HepG2 (cell line): Measurements from ENCODE around the gene MCRIP2. TPM values are rescaled to one million over a fixed set of nuclear protein-coding genes. Genes with fewer than 3 reads are reported as not detected.

ENCODE experiments used
- AKNA ChIP-seq: sonication (generic); formaldehyde crosslinking; IDR thresholded peaks from 2 replicates; pipeline ENCODE4 v1.4.0; 2020; ENCODE audit warnings: missing genetic modification reagents, borderline replicate concordance
- CREM ChIP-seq, 2 experiments: sonication (generic) in 1 of 2; formaldehyde crosslinking in 1 of 2; IDR thresholded peaks; 2 replicates each; pipeline versions ENCODE4 v1.4.0 to v1.6.1; 2016 to 2020; ENCODE audit warnings: antibody characterized with exemption in 1 of 2, mild to moderate bottlenecking in 1 of 2, missing genetic modification reagents in 1 of 2
- ETV6 ChIP-seq: sonication (generic); formaldehyde crosslinking; conservative IDR thresholded peaks from 2 replicates; pipeline ENCODE4 v1.4.0; 2020; ENCODE audit warnings: missing genetic modification reagents
- HDAC2 ChIP-seq: sonication (generic); formaldehyde crosslinking; IDR thresholded peaks from 2 replicates; pipeline ENCODE4 v1.4.0; 2020; ENCODE audit warnings: missing genetic modification reagents
- MBD4 ChIP-seq: IDR thresholded peaks from 2 replicates; pipeline ENCODE4 v1.6.1; 2012; ENCODE audit warnings: low read length, inconsistent platforms, borderline replicate concordance
- MEIS1 ChIP-seq: sonication (generic); formaldehyde crosslinking; IDR thresholded peaks from 2 replicates; pipeline ENCODE4 v1.9.0; 2021; ENCODE audit warnings: mild to moderate bottlenecking, missing genetic modification reagents, moderate library complexity, borderline replicate concordance
- NFE2L2 ChIP-seq: fragments of 150-350 bp; IDR thresholded peaks from 2 replicates; pipeline ENCODE4 v1.6.1; 2014; ENCODE audit warnings: low read length
- PHF20 ChIP-seq: sonication (generic); formaldehyde crosslinking; IDR thresholded peaks from 2 replicates; pipeline ENCODE4 v1.5.0; 2020; ENCODE audit warnings: mild to moderate bottlenecking, missing genetic modification reagents
- RBM39 ChIP-seq: fragments of 200-400 bp; formaldehyde crosslinking; IDR thresholded peaks from one replicate; pipeline ENCODE4 v1.6.1; 2018; ENCODE audit warnings: antibody characterized with exemption, mild to moderate bottlenecking, low read depth, low read length; ENCODE audit not compliant: poor library complexity, severe bottlenecking
- SAFB2 ChIP-seq: sonication (generic); formaldehyde crosslinking; IDR thresholded peaks from 2 replicates; pipeline ENCODE4 v1.5.1; 2020; ENCODE audit warnings: missing genetic modification reagents, low read depth, mild to moderate bottlenecking, borderline replicate concordance
- SATB2 ChIP-seq: sonication (generic); formaldehyde crosslinking; IDR thresholded peaks from 2 replicates; pipeline ENCODE4 v1.5.0; 2020; ENCODE audit warnings: missing genetic modification reagents
- SMARCE1 ChIP-seq: fragments of 450-650 bp; IDR thresholded peaks from 2 replicates; pipeline ENCODE4 v1.6.1; 2017; ENCODE audit warnings: borderline replicate concordance
- WIZ ChIP-seq: sonication (generic); formaldehyde crosslinking; IDR thresholded peaks from 2 replicates; pipeline ENCODE4 v1.5.1; 2020; ENCODE audit warnings: mild to moderate bottlenecking, missing genetic modification reagents
- ZNF138 ChIP-seq: sonication (generic); formaldehyde crosslinking; IDR thresholded peaks from 2 replicates; pipeline ENCODE4 v1.5.0; 2020; ENCODE audit warnings: mild to moderate bottlenecking, low read depth, missing genetic modification reagents
- ZNF24 ChIP-seq: fragments of 450-650 bp; IDR thresholded peaks from 2 replicates; pipeline ENCODE4 v1.6.1; 2017; ENCODE audit warnings: antibody characterized with exemption, mild to moderate bottlenecking
- ZNF33B ChIP-seq: sonication (generic); formaldehyde crosslinking; IDR thresholded peaks from 2 replicates; pipeline ENCODE4 v1.5.1; 2020; ENCODE audit warnings: mild to moderate bottlenecking, missing genetic modification reagents
- ZNF484 ChIP-seq: sonication (generic); formaldehyde crosslinking; IDR thresholded peaks from 2 replicates; pipeline ENCODE4 v1.5.1; 2020; ENCODE audit warnings: mild to moderate bottlenecking, low read depth, missing genetic modification reagents, borderline replicate concordance
- ZNF496 ChIP-seq: sonication (generic); formaldehyde crosslinking; IDR thresholded peaks from 2 replicates; pipeline ENCODE4 v1.8.1; 2023; ENCODE audit warnings: mild to moderate bottlenecking, moderate library complexity, missing genetic modification reagents; ENCODE audit not compliant: insufficient replicate concordance
- ZNF589 ChIP-seq: sonication (generic); formaldehyde crosslinking; conservative IDR thresholded peaks from 2 replicates; pipeline ENCODE4 v1.8.0; 2022; ENCODE audit warnings: mild to moderate bottlenecking, moderate library complexity, missing genetic modification reagents
- ZNF644 ChIP-seq: IDR thresholded peaks from 2 replicates; pipeline ENCODE4 v1.6.1; 2016; ENCODE audit warnings: low read depth
- ZNF879 ChIP-seq: sonication (generic); formaldehyde crosslinking; IDR thresholded peaks from 2 replicates; pipeline ENCODE4 v1.8.1; 2023; ENCODE audit warnings: missing genetic modification reagents
- polyA plus RNA-seq, 8 experiments: library from polyadenylated mRNA; depleted of rRNA in 3 of 8; stranded (reverse) in 7 of 8; unstranded in 1 of 8; fragments of >200 nt; fragmentation: Illumina TruSeq in 4 of 8; extraction: Trizol in 4 of 8; gene quantifications; 2 replicates each; pipeline versions ENCODE4 v1.2.1 to v1.2.3, GENCODE V29; 2011 to 2016; ENCODE audit warnings: low read depth in 4 of 8, missing spikeins in 1 of 8, mixed read lengths in 1 of 8; ENCODE audit not compliant: insufficient read depth in 1 of 8
- total RNA-seq, 5 experiments: library from RNA; depleted of rRNA; stranded (reverse); fragments of >200 nt; fragmentation: Illumina TruSeq; extraction: Trizol; gene quantifications; 2 replicates each; pipeline ENCODE4 v1.2.3, GENCODE V29; 2016; ENCODE audit warnings: low read depth in 1 of 5
- TF ChIP-seq, protein P1 (sequence below): sonication (generic); formaldehyde crosslinking; IDR thresholded peaks from 2 replicates; pipeline ENCODE4 v1.5.0; 2020; ENCODE audit warnings: mild to moderate bottlenecking, missing genetic modification reagents
- TF ChIP-seq, protein P2 (sequence below): IDR thresholded peaks from 2 replicates; pipeline ENCODE4 v1.6.1; 2018; ENCODE audit warnings: missing genetic modification reagents, mild to moderate bottlenecking, missing compliant biosample characterization

The MCRIP2 gene
- total and polyA plus RNA-seq, 2 of the 13 experiments (the other 11 are each of a cell fraction or from before 2014, with no cell fraction given): 39.6 to 76.7 TPM

DNA sequence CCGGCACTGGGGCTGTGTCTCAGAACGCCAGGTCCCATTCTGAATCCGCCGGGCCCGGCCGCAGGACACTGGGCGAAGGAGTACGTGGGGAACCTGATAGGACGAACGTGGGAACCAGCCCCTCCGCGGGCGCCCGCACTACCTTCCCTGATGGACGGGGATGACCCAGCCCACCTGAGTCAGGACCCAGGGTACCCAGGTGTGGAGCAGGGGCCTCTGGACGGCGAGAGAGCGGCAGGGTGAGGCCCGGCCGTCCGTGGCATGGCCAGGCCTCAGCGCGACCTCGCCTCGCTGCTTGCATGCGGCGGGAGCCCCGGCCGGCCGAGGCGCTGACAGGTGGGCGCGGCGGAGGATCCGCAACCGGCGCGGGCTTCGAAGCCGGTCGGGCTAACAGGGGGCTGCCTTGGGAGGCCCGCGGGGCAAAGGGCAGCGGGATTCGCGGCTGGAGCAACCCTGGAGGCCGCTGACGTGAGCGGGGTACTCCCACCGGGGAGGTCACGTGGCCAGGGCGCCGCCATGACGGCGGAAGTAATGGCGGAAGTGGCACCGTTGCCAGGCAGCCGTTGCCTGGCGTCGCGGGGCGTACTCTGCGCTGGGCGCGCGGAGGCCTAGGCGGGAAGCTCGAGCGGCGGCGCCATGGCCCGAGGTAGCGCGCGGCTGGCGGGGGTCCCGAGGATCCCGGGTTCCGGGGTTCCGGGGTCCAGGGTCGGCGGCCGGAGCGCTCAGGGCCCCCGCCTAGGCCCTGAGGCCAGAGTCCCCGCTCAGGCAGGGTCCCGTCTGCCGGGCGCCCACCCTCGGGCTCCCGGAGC is 7.4 kb downstream of the MCRIP2 start, which contains the start of gene WDR90 (continued):
- TF ChIP-seq HDAC2 (CRISPR knock-in tag) (peak; percentile 60; the same call in 1 of the 2 replicates), SATB2 (CRISPR knock-in tag) (no peak), CREM (IDR thresholded peaks at IDR 0.05) (peak; percentile 44; the same call in 1 of the 2 replicates), CREM (CRISPR knock-in tag; IDR thresholded peaks at IDR 0.05) (peak; percentile 15; the same call in 1 of the 2 replicates), MEIS1 (CRISPR knock-in tag) (no peak; the same call in 1 of the 2 replicates), NFE2L2 (no peak), WIZ (CRISPR knock-in tag) (no peak; the same call in 1 of the 2 replicates), ZNF644 (CRISPR knock-in tag) (no peak), RBM39 (peak; percentile 80), ZNF24 (no peak), AKNA (CRISPR knock-in tag) (0 out of 2 replicates have a peak, but pooled peaks have one; percentile 35), ETV6 (peak; percentile 96), ZNF879 (CRISPR knock-in tag) (no peak), PHF20 (peak; percentile 85), ZNF496 (no peak), ZNF589 (CRISPR knock-in tag) (peak; percentile 86), ZNF33B (CRISPR knock-in tag) (no peak), SMARCE1 (no peak), ZNF138 (no peak; the same call in 1 of the 2 replicates), SAFB2 (CRISPR knock-in tag) (peak; percentile 72; the same call in 1 of the 2 replicates), MBD4 (no peak), ZNF484 (CRISPR knock-in tag) (no peak)
- TF ChIP-seq, protein P1, sequence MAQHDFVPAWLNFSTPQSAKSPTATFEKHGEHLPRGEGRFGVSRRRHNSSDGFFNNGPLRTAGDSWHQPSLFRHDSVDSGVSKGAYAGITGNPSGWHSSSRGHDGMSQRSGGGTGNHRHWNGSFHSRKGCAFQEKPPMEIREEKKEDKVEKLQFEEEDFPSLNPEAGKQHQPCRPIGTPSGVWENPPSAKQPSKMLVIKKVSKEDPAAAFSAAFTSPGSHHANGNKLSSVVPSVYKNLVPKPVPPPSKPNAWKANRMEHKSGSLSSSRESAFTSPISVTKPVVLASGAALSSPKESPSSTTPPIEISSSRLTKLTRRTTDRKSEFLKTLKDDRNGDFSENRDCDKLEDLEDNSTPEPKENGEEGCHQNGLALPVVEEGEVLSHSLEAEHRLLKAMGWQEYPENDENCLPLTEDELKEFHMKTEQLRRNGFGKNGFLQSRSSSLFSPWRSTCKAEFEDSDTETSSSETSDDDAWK (CRISPR knock-in tag): no peak
- TF ChIP-seq, protein P2, sequence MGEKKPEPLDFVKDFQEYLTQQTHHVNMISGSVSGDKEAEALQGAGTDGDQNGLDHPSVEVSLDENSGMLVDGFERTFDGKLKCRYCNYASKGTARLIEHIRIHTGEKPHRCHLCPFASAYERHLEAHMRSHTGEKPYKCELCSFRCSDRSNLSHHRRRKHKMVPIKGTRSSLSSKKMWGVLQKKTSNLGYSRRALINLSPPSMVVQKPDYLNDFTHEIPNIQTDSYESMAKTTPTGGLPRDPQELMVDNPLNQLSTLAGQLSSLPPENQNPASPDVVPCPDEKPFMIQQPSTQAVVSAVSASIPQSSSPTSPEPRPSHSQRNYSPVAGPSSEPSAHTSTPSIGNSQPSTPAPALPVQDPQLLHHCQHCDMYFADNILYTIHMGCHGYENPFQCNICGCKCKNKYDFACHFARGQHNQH (CRISPR knock-in tag): no peak; the same call in 1 of the 2 replicates
